Subcutaneous adipose tissue (tissue), 4 donors: Measurements from ENCODE around the gene GPR156. TPM values are rescaled to one million over a fixed set of nuclear protein-coding genes. Genes with fewer than 3 reads are reported as not detected.

Experiments
- CTCF ChIP-seq: fragments of 450-650 bp; IDR thresholded peaks from one replicate; pipeline ENCODE4 v1.5.1; 2016; ENCODE audit warnings: low read depth, mild to moderate bottlenecking, control low read depth, antibody characterized with exemption, moderate library complexity
- small RNA-seq: library from RNA; depleted of rRNA; stranded (forward); fragments of <200 nt; gene quantifications from one replicate; pipeline ENCODE3, GENCODE V24; 2016
- total RNA-seq, 4 donors: library from RNA; depleted of rRNA; stranded (reverse); fragments of >200 nt; gene quantifications; one replicate each; pipeline ENCODE4 v1.1.0, GENCODE V29; 2016

The GPR156 gene
- total RNA-seq, 4 donors from 2014 or later: 0.44 to 1.4 (median 0.57) TPM; not detected in 1

GRCh38 chr3:120129051-120129450 lies 156.0 kb downstream of the GPR156 start:
- TF ChIP-seq CTCF: no peak

- no peak for TF ChIP-seq CTCF
Measured at GRCh38 chr3:120125992-120126391, 159.0 kb downstream of the GPR156 start.

GRCh38 chr3:120119846-120120510 lies 165.0 kb downstream of the GPR156 start:
- no peak for TF ChIP-seq CTCF

Small RNA genes lying within 50 kb of the gene (small RNA-seq; reads per million reads assigned to genes)
- gene RF00019 (0.49 reads per million), gene RN7SL397P (not detected)

Other genes with a start within 250 kb of the GPR156 start
- 10 to 100 TPM; 29.4 to 39.8 (median 32.5) TPM for gene GSK3B, start 190.8 kb downstream of the GPR156 start, total RNA-seq
- 10 to 100 TPM; 32.0 to 45.8 (median 38.0) TPM for gene LRRC58, start 64.1 kb upstream of the GPR156 start, total RNA-seq
- 1,000 to 10,000 TPM in 2 of 4 donors, 100 to 1,000 TPM in 2; 595 to 1,299 (median 897) TPM for gene FSTL1, start 165.8 kb upstream of the GPR156 start, total RNA-seq